Pulmonary artery endothelial cell (primary cell): ENCODE results near the gene MIOS. TPM values are rescaled to one million over a fixed set of nuclear protein-coding genes. Genes with fewer than 3 reads are reported as not detected.
"Not testable (repeated sequence)": the region's sequence is repeated elsewhere in the genome, so short reads cannot be mapped to it uniquely, and the experiment has no call there.

Experiments
- DNase-seq: peaks from one replicate; pipeline ENCODE4 v3.0.0-alpha.2; 2011; ENCODE audit warnings: low read depth, low spot score
- total RNA-seq: library from RNA; depleted of rRNA; stranded (reverse); fragments of >200 nt; gene quantifications from 2 replicates; pipeline ENCODE4 v1.2.3, GENCODE V29; 2014

Gene MIOS
- total RNA-seq, 1 donor from 2014 or later, result 27.4 TPM

- no peak for DNase-seq
Observed at GRCh38 chr7:7647495-7648036, 80.9 kb downstream of the MIOS start.

- DNase-seq, result no peak
Observed at GRCh38 chr7:7650682-7651206, 84.1 kb downstream of the MIOS start.

- no peak for DNase-seq
Observed at GRCh38 chr7:7651479-7651878, 84.8 kb downstream of the MIOS start.

DNA sequence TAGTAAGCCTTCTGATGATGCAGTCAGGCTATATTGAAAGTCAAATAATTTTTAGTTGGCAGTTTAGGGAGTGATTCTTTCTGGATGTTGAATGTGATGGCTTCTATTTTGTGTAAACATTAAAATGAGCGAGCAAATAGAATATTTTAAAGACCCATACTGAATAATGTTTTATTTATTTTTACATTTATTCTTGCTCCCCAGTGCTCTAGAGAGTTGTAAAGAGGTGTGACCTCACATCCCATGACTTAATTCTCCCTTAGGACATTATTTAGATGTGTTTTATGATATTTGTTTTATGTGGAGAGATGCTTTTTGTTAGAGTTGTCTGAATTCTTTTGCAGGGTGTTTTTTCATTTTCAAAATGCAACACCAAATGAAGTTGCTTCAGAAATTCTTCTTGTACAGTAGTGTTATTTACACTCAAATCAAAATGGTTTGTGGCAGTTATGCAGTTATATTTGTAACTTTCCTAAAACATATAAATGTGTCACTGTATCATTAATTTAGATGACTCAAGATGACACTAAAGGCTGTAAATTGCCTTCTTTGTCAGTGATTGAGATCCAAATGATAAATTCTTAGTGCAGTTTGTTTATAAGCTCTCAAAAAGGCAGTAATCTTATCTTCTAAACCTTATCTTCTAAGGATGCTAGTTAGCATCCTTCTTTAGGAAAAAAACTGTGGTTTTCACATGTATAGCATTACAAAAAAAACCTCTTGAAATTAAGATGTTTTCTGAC lies 86.3 kb downstream of the MIOS start:
- no peak for DNase-seq

DNA sequence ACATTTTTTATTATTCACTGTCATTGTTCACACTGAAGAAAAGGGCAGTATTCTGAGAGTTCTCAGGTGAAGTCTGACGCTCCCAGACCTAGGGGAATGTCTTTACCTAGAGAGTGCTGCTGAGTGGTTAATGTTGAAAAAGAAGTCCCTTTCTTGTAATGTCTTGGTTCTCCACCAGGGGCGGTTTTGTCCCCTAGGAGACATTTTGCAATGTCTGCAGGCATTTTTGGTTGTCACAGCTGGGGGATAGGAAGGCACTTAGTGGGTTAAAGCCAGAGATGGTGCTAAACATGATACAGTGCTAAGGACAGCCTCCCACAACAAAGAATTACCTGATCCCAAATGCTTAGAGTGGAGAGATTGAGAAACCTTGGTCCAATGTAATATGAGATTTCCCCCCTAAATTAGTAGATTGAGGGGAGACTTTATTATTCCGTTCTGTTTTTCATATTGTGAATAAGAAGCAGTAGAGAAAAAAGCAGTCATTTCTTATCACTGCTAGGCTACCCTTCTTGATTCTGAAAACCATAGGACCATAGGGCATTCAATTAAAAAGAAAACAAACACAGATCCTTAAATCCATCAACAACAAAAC lies 87.0 kb downstream of the MIOS start:
- DNase-seq, result no peak

GRCh38 chr7:7654964-7655715 lies 88.5 kb downstream of the MIOS start:
- DNase-seq, result no peak

DNA sequence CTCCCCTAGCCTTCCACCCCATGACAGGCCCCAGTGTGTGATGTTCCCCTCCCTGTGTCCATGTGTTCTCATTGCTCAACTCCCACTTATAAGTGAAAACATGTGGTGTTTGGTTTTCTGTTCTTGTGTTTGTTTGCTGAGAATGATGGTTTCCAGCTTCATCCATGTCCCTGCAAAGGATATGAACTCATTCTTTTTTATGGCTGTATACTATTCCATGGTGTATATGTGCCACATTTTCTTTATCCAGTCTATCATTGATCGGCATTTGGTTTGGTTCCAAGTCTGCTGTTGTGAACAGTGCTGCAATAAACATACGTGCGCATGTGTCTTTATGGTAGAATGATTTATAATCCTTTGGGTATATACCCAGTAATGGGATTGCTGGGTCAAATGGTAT lies 89.8 kb downstream of the MIOS start:
- not testable (repeated sequence) for DNase-seq

Other genes starting within 250 kb of the MIOS start
- gene COL28A1, start 31.0 kb upstream of the MIOS start, total RNA-seq, result not detected in 2 replicates
- 4.6 and 5.5 TPM in 2 replicates for gene UMAD1, start 73.9 kb downstream of the MIOS start, total RNA-seq
- gene RPA3, start 151.7 kb downstream of the MIOS start, total RNA-seq, result 23.5 and 28.0 TPM in 2 replicates